Activated effector memory CD4-positive, alpha-beta T cell treated with Interleukin-2 at 50 U/mL for 16 hours (primary cell): ENCODE results near the gene ASAP3.
A peak's percentile ranks its signal among the peaks of the same experiment; 100 is the strongest.

Experiments used
- DNase-seq: peaks from one replicate; pipeline ENCODE4 v3.0.0-alpha.2; 2020

Gene ASAP3

DNA sequence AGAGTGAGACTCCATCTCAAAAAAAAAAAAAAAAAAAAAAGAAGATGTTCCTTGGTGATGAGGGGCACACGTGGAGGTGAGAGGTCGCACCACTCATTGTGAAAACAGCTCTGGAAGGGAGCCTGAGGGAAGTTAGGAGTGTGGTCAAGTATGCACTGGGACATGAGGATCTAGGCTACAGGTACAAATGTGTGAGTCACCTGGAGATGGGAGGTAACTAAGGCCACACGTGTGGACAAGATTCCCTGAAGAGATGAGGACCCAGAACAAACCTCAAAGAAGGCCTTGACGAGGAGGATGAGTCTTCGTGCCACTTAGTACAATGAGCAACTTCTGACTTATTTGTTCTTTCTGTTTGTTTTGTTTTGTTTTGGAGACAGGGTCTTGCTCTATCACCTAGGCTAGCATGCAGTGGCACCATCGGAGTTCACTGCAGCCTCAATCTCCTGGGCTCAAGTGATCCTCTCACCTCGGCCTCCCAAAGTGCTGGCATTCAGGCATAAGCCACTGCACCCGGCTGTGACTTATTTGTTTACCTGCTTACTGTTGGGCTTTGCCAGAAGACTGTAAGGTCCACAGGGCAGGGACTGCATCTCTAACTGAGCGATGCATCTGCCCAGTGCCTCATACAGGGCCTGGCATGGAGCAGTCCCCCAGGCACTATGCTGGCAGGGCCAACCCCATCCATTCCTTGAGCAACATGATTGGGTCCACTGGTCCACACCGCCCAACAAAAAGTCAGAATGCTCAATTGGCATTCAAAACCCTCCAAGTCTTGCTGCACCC, 6.4 kb downstream of the ASAP3 start:
- no peak for DNase-seq

DNA sequence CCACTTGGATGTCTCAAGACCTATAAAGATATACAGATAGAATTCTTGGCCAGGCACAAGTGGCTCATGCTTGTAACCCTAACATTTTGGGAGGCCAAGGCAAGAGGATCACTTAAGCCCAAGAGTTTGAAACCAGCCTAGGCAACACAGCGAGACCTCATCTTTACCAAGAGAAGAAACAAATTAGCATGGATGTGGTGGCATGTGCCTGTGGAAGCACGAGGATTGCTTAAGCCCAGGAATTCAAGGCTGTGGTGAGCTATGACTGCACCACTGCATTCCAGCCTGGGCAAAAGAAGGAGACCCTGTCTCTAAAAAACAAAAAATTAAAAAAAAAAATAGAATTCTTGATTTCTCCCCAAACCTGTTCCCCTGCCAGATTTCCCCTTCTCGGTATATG, 8.3 kb downstream of the ASAP3 start:
- DNase-seq: no peak

DNA sequence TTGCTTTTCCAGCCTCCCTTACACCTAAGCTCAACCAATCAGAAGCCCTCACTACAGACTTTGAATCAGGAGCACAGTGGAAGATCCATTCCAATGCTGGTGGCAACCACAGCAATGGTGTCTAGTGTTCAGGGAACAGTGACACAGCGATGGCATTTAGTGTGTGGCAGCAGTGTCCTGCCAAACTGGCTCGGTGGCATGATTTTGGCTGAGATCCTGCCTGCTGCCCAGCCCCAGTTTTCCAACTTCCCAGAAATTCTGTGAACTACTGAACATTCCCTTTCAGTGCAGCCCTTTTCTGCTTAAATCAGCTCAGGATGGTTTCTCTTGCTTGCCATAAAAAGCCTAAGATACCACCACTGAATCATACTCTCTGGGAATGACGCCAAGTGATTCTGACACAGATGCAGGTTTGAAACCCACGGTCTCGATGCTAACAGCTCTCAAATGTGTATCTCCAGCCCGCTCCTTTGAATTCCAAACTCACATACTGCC, 8.8 kb downstream of the ASAP3 start:
- DNase-seq: no peak

- no peak for DNase-seq
Observed at GRCh38 chr1:23473037-23473800, 10.8 kb downstream of the ASAP3 start.

DNA sequence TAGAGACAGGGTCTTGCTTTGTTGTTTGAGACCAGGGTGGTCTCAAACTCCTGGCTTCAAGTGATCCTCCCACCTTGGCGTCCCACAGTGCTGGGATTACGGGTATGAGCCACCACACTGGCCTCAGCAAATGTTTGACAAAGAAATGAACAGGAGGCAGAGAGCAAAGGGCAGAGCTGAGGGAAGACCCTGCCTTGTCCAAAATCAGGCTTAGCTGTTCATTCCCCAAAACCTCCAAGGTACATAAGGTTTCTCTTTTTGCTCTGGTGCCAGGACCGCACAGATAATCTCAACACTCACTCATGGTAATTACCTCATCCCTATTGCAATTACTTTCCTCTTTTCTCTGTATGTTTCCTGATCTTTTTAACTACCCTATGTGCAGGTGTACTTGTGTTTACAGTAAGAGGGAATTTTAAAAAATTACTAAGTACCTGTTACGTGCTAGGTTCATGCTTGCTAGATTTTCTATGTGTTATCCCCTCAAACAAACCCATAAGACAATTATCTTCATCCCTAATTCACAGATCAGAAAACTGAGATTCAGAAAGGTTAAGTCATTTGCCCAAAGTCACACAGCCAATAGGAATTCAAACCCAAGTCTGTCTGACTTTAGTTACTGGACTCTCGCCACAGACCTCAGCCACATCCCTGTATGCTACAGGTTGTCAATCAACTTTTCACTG, 11.5 kb downstream of the ASAP3 start:
- no peak for DNase-seq

DNA sequence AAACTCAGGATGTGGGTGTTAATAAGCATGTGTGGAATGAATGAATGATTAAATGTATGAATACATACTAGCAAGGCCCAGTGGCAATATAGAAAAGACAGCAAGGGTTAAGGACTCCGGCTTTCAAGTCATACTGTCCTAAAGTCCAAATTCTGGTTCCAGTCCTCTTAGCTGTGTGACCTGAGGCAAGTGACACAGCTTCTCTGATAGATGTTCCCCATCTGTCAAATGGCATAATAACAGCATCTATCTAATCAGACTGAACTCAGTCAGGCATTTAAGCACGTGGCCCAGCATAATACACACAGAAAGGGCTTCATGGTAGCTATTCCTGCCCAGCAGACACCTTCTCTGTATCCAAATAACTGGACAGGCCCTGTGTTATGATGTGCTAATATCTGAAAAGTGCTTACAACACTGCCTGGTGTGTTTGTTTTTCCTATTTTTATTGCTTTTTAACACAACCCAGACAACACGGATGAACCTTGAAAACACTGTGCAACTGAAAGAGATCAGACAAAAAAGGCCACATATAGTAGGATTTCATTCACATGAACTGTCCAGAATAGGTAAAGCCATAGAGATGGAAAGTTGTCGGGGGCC, 12.4 kb downstream of the ASAP3 start:
- no peak for DNase-seq

DNA sequence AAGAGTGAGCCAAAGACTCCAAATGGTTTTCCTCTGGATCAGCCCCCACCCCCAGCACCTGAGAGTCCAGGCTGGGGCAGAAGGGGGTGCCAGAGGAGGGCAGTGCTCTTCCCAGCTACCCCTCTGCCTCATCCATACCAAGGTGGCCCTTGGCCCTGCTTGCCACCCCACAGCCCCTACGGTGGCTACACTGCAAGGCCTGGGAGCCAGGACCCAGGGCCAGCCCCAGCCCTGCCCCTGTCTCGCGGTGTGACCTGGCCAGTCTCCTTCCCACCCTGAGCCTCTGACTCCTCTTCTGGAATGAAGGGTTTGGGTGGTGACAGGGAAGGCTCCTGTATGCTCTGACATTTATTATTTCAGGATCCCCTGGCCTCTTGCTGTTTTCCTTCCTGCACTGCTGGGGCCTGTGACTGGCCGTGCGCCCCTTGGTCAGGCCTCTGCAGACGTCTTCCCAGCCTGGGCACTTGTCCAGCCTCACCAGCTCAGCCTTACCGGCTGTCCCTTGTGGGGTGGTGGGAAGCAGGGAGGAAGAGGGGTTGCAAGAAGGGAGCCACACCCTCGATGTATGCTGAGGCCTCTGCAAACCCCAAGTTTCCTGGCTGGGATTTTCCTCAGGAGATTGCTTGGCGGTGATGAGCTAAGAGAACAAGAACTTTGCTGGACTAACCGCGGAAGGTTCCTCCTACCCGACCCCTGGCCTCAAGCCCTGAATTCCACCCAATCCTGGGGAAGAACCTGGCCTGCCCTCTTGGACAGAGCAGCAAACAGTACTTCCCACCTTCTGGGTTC, 13.5 kb downstream of the ASAP3 start:
- no peak for DNase-seq

GRCh38 chr1:23469372-23469982, 14.5 kb downstream of the ASAP3 start:
- no peak for DNase-seq

- DNase-seq: no peak
Observed at GRCh38 chr1:23466423-23466989, 17.5 kb downstream of the ASAP3 start.

DNA sequence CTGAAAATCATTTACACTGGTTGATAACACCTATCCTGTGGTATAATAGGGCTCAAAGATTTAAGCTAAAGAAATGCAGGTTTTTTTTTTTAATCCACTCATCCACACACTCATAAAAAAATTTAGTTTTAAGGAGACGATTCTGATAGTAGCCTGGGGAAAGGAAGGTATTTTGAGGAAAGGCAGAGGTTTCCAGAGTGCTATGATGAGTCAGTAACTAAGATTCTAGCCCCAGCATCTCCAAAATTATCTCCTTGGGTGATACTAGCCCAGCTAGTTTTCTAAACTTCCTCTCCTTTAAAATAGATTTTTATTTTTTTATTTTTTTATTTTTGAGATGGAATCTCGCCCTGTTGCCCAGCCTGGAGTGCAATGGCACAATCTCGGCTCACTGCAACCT, 20.7 kb downstream of the ASAP3 start:
- no peak for DNase-seq

DNA sequence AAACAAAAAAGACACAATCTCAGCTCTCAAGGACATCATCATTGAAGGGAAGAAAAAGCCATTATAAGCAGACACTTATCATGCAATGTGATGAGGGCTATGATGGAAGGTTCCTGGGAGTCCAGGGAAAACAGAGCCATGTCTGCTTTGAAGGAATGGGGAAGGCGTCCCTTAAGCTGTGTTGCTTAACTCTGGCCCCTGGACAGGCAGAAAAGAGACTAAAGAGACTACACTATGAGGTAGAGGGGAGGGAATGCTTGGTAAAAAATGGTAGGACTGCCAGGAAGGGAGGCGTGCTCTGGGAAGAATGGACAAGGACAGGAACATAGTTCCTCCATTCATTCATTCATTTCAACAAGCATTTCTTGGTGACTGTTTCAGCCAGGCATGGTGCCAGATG, 21.2 kb downstream of the ASAP3 start:
- no peak for DNase-seq

DNA sequence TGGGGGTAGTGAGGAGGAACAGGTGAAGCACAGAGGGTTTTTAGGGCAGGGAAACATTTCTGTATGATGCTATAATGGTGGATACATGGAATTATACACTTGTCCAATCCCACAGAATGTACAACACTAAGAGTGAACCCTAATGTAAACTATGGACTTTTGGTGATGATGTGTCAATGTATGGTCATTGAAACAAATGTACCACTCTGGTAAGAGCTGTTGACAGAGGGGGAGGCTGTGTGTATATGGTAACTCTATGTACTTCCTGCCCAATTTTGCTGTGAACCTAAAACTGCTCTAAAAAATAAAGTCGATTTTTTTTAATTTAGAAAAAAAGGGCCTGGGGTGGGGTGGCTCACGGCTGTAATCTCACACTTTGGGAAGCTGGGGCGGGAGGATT, 22.9 kb downstream of the ASAP3 start:
- DNase-seq: no peak

DNA sequence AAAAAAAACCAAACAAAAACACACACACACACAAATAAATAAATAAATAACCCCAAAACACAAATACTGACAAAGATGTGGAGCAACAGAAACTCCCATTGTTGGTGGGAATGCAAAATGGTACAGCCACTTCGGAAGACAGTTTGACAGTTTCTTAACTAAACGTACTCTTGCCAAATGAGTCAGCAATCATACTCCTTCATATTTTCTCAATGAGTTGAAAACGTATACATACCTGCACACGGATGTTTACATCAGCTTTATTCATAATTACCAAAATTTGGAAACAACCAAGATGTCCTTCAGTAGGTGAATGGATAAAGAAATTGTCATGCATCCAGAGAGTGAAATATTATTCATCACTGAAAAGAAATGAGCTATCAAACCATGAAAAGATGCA, 23.5 kb downstream of the ASAP3 start:
- DNase-seq: no peak

DNA sequence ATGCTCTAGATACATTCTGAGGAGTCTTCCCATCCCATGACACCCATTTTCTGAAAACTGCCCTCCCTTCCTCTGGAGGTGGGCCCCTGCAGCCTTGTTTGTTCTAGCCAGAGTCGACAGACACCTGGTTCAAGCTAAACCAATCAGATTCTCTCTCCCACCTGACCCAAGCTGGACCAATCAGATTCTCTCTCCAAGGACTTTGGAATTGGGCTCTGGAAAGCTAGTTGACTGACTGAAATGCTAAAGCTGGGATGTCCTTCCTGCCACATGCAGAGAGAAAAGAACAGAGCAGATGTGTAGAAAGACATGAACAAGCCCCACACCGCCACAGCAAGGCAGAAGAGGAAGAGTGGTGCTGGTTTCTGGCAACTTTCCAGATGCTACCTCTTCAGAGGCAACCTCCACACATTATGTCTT, 24.6 kb downstream of the ASAP3 start:
- no peak for DNase-seq

DNA sequence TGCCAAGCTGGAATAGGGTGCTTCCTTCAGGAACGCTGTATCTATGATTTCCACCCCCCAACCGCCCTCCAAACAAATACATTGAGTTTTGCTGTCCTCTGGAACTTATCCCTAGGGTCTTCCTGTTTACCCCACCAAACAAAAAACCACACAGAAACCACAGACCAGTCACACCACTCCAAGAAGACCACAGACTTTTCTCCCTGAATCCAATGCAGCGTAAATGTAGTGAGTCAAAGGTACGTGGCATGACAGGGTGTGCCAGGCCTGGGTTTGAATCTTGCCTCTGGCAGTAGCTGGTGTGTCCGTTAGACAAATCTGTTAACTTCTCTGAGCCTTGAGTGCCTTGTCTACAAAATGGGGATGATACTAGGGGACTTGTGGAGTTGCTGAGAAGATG, 27.8 kb downstream of the ASAP3 start:
- DNase-seq: no peak

DNA sequence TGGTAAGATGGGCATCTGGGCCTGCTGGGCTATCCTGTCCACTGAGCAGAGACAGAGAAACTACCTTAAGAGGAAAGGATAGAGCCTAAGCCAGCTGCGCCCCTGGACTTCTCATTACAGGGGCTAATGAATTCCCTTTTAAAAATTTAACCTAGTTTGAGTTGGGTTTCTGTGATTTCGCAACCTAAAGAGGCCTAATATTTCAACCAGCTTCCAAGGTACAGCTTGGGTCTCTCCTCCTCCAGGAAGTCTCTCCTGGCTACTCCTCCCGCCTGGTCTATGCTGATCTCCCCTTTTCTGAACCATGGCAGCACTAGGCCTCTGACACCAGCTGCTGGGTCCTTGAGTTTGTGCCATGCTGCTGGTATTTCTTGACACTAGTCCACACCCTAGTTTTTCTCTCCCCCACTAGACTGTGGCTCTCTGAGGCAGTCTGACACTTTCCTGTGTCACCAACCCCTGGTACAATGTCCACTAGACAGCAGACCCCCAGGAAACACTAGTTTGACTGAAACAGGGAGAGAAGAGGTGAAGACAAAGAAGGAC, 30.5 kb downstream of the ASAP3 start:
- no peak for DNase-seq

- DNase-seq: peak; percentile 52
Observed at GRCh38 chr1:23452011-23452411, 32.0 kb downstream of the ASAP3 start.

- no peak for DNase-seq
Observed at GRCh38 chr1:23451441-23451840, 32.5 kb downstream of the ASAP3 start.

- DNase-seq: no peak
Observed at GRCh38 chr1:23450894-23451293, 33.1 kb downstream of the ASAP3 start.

DNA sequence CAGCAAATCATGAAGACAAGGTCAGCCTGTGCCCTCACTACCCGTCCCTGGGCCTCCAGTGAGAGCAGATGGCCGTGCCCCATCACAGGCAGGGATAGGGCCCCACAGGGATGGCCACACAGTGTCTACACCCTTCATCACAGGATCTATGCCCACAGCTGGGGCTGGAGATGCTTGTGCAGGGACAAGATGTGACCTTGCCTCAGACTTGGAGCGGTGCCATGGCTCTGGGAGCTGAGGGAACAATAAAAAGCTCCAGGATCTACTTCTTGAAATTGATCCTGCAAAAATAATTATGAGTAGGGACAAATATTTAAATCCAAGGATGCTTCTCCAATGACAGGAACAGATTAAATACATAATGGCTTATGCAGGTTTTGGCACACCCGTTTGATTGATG, 34.0 kb downstream of the ASAP3 start:
- DNase-seq: no peak

DNA sequence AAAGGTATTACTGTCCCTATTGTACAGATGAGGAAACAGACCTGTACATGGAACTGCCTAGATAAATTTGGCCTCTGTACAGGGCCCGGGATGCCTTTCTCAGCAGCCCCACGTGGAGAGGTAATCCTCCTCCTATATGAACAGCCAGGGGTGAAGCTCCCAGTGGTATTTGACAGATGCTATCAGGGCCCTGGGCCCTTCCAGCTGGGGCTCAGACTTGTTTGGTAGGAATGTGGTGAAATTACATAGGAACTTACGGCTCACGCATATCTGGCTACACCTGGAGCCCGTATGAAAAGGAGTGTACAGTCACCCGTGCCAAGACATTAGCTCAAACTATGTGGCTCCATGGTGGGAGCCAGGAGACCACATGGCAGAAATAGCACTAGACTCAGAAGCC, 34.7 kb downstream of the ASAP3 start:
- DNase-seq: no peak
